ENCODE measurements around the gene GARS1. TPM values are rescaled to one million over a fixed set of nuclear protein-coding genes. Genes with fewer than 3 reads are reported as not detected.

GARS1 gene
- total RNA-seq, 1 experiment from 2014 or later, result 380 TPM

DNA sequence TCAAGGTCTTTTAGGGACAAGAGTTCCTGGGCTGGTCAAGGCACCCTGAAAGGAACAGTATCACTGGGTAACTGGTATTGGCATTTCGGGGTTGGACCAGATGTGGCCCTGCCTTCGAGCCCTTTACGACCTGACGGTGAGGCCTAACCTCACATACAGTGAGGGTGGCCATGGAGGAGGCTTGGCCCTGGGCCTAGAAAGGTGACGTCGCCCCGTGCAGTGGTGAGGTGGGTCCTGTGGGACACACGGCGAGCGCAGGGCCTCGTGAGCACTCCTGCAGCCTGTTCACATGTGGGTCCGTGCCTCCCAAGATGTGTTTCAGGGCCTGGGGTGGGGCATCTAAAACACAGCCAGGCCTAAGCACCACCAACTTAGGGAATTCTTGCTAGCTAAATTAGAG lies 51.5 kb downstream of the GARS1 start:
- intact Hi-C loops (cut with micrococcal nuclease; ENCODE audit: unreplicated experiment), result loop anchor here (5.0 kb wide), 1 partner anchor 96 kb away; no protein-coding TSS in a partner anchor
- H3K9me3 ChIP-seq, result no peaks in the 10 kb centered on the region
- DNase-seq, result no peak
- H3K4me1 Mint-ChIP-seq (ENCODE audit: low read depth, unreplicated experiment), result no peaks in the 10 kb centered on the region
- H3K4me3 ChIP-seq (ENCODE audit: low read depth, low read length), result no peak overlapping the region
- H3K4me1 ChIP-seq, result no peaks in the 10 kb centered on the region
- H3K36me3 Mint-ChIP-seq (ENCODE audit: insufficient read depth, unreplicated experiment), result peaks cover 81% of the 10 kb centered on the region
- BruUV-seq (replicated peaks), result no TSS peak
- no peaks in the 10 kb centered on the region for H3K36me3 ChIP-seq (ENCODE audit: control insufficient read depth, insufficient read depth, low read length)
- H3K4me3 Mint-ChIP-seq (ENCODE audit: unreplicated experiment), result no peak overlapping the region
- H3K27me3 Mint-ChIP-seq (ENCODE audit: insufficient read depth, unreplicated experiment), result no peaks in the 10 kb centered on the region
- H3K27me3 ChIP-seq (replicated peaks; ENCODE audit: control insufficient read depth, insufficient read depth, low read length), result no peaks in the 10 kb centered on the region
- POLR2A ChIA-PET, result no interaction called here
- H3K9me3 Mint-ChIP-seq (ENCODE audit: unreplicated experiment), result no peaks in the 10 kb centered on the region
- no peak overlapping the region for H3K27ac Mint-ChIP-seq (ENCODE audit: unreplicated experiment)
- CTCF ChIA-PET, result no interaction called here
- TF ChIP-seq CTCF (IDR thresholded peaks at IDR 0.05; ENCODE audit: insufficient read depth in 1 of 2, low read depth in 1 of 2, low read length in 1 of 2, severe bottlenecking in 1 of 2, unreplicated experiment in 1 of 2), result no peak

GRCh38 chr7:30647589-30648364 lies 53.1 kb downstream of the GARS1 start:
- BruUV-seq (replicated peaks), result no TSS peak
- H3K27ac Mint-ChIP-seq (ENCODE audit: unreplicated experiment), result no peak overlapping the region
- CTCF ChIA-PET, result no interaction called here

More at GRCh38 chr7:30647589-30648364, 53.1 kb downstream of the GARS1 start:
- H3K9me3 Mint-ChIP-seq (ENCODE audit: unreplicated experiment), result no peaks in the 10 kb centered on the region
- H3K36me3 Mint-ChIP-seq (ENCODE audit: insufficient read depth, unreplicated experiment), result peaks cover 75% of the 10 kb centered on the region
- POLR2A ChIA-PET, result no interaction called here
- H3K27me3 Mint-ChIP-seq (ENCODE audit: insufficient read depth, unreplicated experiment), result no peaks in the 10 kb centered on the region
- intact Hi-C loops (cut with micrococcal nuclease; ENCODE audit: unreplicated experiment), result loop anchor here (5.0 kb wide), 1 partner anchor 95 kb away; no protein-coding TSS in a partner anchor
- no peak for DNase-seq
- no peaks in the 10 kb centered on the region for H3K27me3 ChIP-seq (replicated peaks; ENCODE audit: control insufficient read depth, insufficient read depth, low read length)
- no peaks in the 10 kb centered on the region for H3K4me1 Mint-ChIP-seq (ENCODE audit: low read depth, unreplicated experiment)
- no peaks in the 10 kb centered on the region for H3K4me1 ChIP-seq
- no peaks in the 10 kb centered on the region for H3K36me3 ChIP-seq (ENCODE audit: control insufficient read depth, insufficient read depth, low read length)
- no peak for TF ChIP-seq CTCF (IDR thresholded peaks at IDR 0.05; ENCODE audit: insufficient read depth in 1 of 2, low read depth in 1 of 2, low read length in 1 of 2, severe bottlenecking in 1 of 2, unreplicated experiment in 1 of 2)
- H3K9me3 ChIP-seq, result no peaks in the 10 kb centered on the region
- no peak overlapping the region for H3K4me3 Mint-ChIP-seq (ENCODE audit: unreplicated experiment)
- H3K4me3 ChIP-seq (ENCODE audit: low read depth, low read length), result no peak overlapping the region
